NT2/D1 (cell line): ENCODE measurements around the gene NRCAM.

Source experiments
- DNase-seq: peaks from one replicate; pipeline ENCODE4 v3.0.0-alpha.2; 2011; ENCODE audit warnings: low read depth, low spot score
- H3K27me3 ChIP-seq: 2 replicates; pipeline ENCODE4 v1.6.0; 2011; ENCODE audit warnings: mild to moderate bottlenecking; ENCODE audit not compliant: insufficient read length, insufficient read depth
- H3K36me3 ChIP-seq: 2 replicates; pipeline ENCODE4 v1.6.1; 2011; ENCODE audit warnings: mild to moderate bottlenecking, low read length, mixed read lengths; ENCODE audit not compliant: insufficient read depth, insufficient read length
- H3K4me1 ChIP-seq: 2 replicates; pipeline ENCODE4 v1.5.1; 2011; ENCODE audit not compliant: insufficient read depth, insufficient read length
- H3K4me3 ChIP-seq: 2 replicates; pipeline ENCODE4 v1.5.1; 2011; ENCODE audit warnings: low read depth; ENCODE audit not compliant: insufficient read length
- H3K9ac ChIP-seq: 2 replicates; pipeline ENCODE4 v1.6.0; 2011; ENCODE audit warnings: low read depth; ENCODE audit not compliant: insufficient read length
- H3K9me3 ChIP-seq: 2 replicates; pipeline ENCODE4 v1.5.1; 2011; ENCODE audit warnings: mild to moderate bottlenecking, low read length; ENCODE audit not compliant: insufficient read depth
- SUZ12 ChIP-seq: IDR thresholded peaks from 2 replicates; pipeline ENCODE4 v1.6.1; 2011; ENCODE audit not compliant: insufficient read length, insufficient read depth; ENCODE audit errors: extremely low read depth
- YY1 ChIP-seq: IDR thresholded peaks from 2 replicates; pipeline ENCODE4 v1.6.1; 2011; ENCODE audit not compliant: insufficient read length, insufficient read depth
- ZNF274 ChIP-seq: IDR thresholded peaks from 2 replicates; pipeline ENCODE4 v1.6.1; 2011; ENCODE audit warnings: mild to moderate bottlenecking, low read depth, low read length

NRCAM gene

GRCh38 chr7:108236681-108237415 is 219.4 kb downstream of the NRCAM start:
- no peak for TF ChIP-seq ZNF274
- TF ChIP-seq YY1, result no peak
- TF ChIP-seq SUZ12, result no peak
- no peaks in the 10 kb centered on the region for H3K4me1 ChIP-seq
- no peaks in the 10 kb centered on the region for H3K36me3 ChIP-seq
- no peak for DNase-seq
- H3K9me3 ChIP-seq, result no peaks in the 10 kb centered on the region
- H3K4me3 ChIP-seq, result no peak overlapping the region
- no peaks in the 10 kb centered on the region for H3K27me3 ChIP-seq
- H3K9ac ChIP-seq, result no peak overlapping the region

GRCh38 chr7:108235451-108236061 is 220.7 kb downstream of the NRCAM start:
- Histone ChIP-seq H3K4me1 (no peaks in the 10 kb centered on the region), H3K4me3 (no peak overlapping the region), H3K27me3 (no peaks in the 10 kb centered on the region), H3K9me3 (no peaks in the 10 kb centered on the region), H3K36me3 (no peaks in the 10 kb centered on the region), H3K9ac (no peak overlapping the region)
- no peak for DNase-seq
- TF ChIP-seq ZNF274 (no peak), YY1 (no peak), SUZ12 (no peak)

GRCh38 chr7:108234971-108235450 is 221.2 kb downstream of the NRCAM start:
- Histone ChIP-seq H3K4me3 (no peak overlapping the region), H3K36me3 (no peaks in the 10 kb centered on the region), H3K27me3 (no peaks in the 10 kb centered on the region), H3K9ac (no peak overlapping the region), H3K4me1 (no peaks in the 10 kb centered on the region), H3K9me3 (no peaks in the 10 kb centered on the region)
- TF ChIP-seq YY1 (no peak), ZNF274 (no peak), SUZ12 (no peak)
- no peak for DNase-seq

DNA sequence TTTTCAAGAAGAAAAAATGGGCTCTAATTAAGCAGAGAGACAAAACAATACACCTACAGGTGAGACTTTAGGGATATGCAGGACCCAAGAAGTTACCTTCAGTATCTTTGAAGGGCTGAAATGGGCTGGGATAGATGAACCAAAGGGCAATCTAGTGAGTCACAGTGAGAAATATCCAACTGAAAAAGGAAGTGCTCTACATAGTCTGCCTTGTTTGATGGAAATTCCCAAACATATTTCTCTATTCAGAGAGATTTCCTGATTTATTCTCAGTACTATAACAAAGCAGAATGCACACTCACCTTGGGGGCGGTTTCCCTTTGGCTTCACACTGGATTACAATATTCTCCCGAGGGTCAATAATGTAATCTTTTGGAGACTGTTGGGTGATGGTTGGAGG is 222.0 kb downstream of the NRCAM start:
- Histone ChIP-seq H3K27me3 (no peaks in the 10 kb centered on the region), H3K9me3 (no peaks in the 10 kb centered on the region), H3K4me1 (no peaks in the 10 kb centered on the region), H3K9ac (no peak overlapping the region), H3K4me3 (no peak overlapping the region), H3K36me3 (no peaks in the 10 kb centered on the region)
- no peak for DNase-seq
- no peak for TF ChIP-seq SUZ12
- no peak for TF ChIP-seq ZNF274
- TF ChIP-seq YY1, result no peak

DNA sequence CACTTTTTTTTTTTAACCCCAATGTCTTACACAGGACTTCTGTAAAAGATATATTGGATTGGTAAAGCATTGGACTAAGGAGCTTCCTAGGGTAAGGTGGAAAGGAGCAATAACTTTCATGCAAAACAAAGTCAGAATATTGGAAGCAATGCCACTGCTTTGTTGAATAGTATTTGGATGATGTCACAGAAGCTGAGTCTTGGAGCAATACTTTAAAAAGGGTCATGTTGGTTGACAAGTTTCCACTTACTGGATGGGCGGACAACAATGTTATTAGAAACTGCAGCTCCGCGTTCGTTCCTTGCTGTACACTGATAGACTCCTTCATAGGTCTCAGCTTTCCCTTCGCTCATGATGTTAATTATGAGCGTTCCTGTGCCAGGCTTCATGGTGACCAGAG is 224.2 kb downstream of the NRCAM start:
- no peaks in the 10 kb centered on the region for H3K9me3 ChIP-seq
- no peak for TF ChIP-seq YY1
- no peak for TF ChIP-seq ZNF274
- DNase-seq, result no peak

DNA sequence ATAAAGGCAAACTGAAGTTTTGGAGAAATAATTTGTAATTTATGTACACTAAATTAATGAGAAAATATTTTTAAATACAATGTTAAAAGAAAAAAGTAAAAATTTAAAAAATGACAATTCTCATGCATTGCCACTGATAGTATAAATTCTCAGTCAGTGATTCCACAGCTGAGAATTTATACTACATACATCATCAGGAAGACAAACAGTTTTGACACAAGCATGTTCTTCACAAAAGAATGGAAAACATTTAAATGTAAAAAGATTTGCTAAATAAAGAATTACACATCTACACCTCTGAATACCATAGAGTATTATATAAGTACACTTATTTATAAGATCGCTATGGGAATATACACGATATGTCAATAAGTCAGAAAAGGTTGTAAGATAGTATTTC is 225.0 kb downstream of the NRCAM start:
- TF ChIP-seq YY1, result no peak
- no peak for TF ChIP-seq SUZ12
- no peak for TF ChIP-seq ZNF274
- no peaks in the 10 kb centered on the region for H3K9me3 ChIP-seq
- no peak for DNase-seq
- no peaks in the 10 kb centered on the region for H3K4me1 ChIP-seq
- H3K4me3 ChIP-seq, result no peak overlapping the region
- H3K27me3 ChIP-seq, result no peaks in the 10 kb centered on the region
- no peak overlapping the region for H3K9ac ChIP-seq
- no peaks in the 10 kb centered on the region for H3K36me3 ChIP-seq

More for the DNA sequence above, 224.2 kb downstream of the NRCAM start:
- Histone ChIP-seq H3K27me3 (no peaks in the 10 kb centered on the region), H3K4me1 (no peaks in the 10 kb centered on the region), H3K4me3 (no peak overlapping the region), H3K36me3 (no peaks in the 10 kb centered on the region), H3K9ac (no peak overlapping the region)

DNA sequence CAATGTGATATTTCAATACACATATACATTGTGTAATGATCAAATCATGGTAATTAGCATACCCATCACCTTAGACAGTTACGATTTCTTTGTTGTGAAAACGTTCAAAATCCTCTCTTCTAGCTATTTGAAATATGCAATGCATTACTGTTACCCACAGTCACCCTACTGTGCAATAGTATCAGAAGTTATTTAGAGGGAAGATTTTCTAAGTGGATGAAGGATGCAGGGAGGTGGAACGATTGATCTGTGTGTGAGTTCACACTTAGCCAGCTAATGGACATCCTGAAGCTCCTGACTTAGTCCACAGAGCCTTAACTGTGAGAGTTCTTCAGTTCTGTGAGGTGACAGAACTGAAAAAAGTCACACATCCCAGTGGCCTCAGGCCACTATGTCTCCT is 228.9 kb downstream of the NRCAM start:
- H3K4me3 ChIP-seq, result no peak overlapping the region
- TF ChIP-seq YY1, result no peak
- no peak for TF ChIP-seq SUZ12
- TF ChIP-seq ZNF274, result no peak
- H3K27me3 ChIP-seq, result no peaks in the 10 kb centered on the region
- no peaks in the 10 kb centered on the region for H3K9me3 ChIP-seq
- H3K9ac ChIP-seq, result no peak overlapping the region
- H3K36me3 ChIP-seq, result no peaks in the 10 kb centered on the region
- no peaks in the 10 kb centered on the region for H3K4me1 ChIP-seq
- DNase-seq, result no peak
